T-cell (primary cell): Measurements from ENCODE around the gene CDS2. TPM values are rescaled to one million over a fixed set of nuclear protein-coding genes. Genes with fewer than 3 reads are reported as not detected.

Experiments used
- ATAC-seq, 4 experiments: fragments of 200-7000 bp in 3 of 4; fragments of 150-1000 bp in 1 of 4; cut with Tn5 transposase; replicated peaks in 1 of 4; 1 replicate in 3 of 4; 2 replicates in 1 of 4; pipeline ENCODE4 v1.10.0; 2021; ENCODE audit warnings: moderate library complexity in 3 of 4, mild to moderate bottlenecking in 2 of 4, moderate number of reproducible peaks in 1 of 4
- CTCF ChIA-PET, 2 donors: fragments of 300-600 bp; sonication (Branson Sonifier 250); formaldehyde crosslinking; loops; one replicate each; lab custom pipeline; 2022; ENCODE audit warnings: antibody characterized with exemption in 2 of 2; lab: Charles Lee
- POLR2A ChIA-PET, 2 donors: fragments of 300-600 bp; sonication (Branson Sonifier 250); formaldehyde crosslinking; loops; one replicate each; lab custom pipeline; 2022; ENCODE audit warnings: antibody characterized with exemption in 2 of 2; lab: Charles Lee
- DNase-seq, 35 experiments: peaks; one replicate each; pipeline versions ENCODE4 v3.0.0 to v3.0.0-alpha.2; 2013 to 2023
- H3K27ac ChIP-seq: one replicate; pipeline ENCODE4 v1.5.1; 2013; ENCODE audit warnings: low read length
- H3K27me3 ChIP-seq, 2 experiments: replicated peaks in 1 of 2; 1 replicate in 1 of 2; 2 replicates in 1 of 2; pipeline versions ENCODE4 v1.6.1 to v1.7.0; 2013; ENCODE audit warnings: low read length in 1 of 2, mixed read lengths in 1 of 2; ENCODE audit not compliant: control insufficient read depth in 2 of 2, insufficient read depth in 2 of 2; ENCODE audit errors: extremely low read depth in 1 of 2
- H3K36me3 ChIP-seq, 2 donors: 1 replicate in 1 of 2; 2 replicates in 1 of 2; pipeline versions ENCODE4 v1.6.1 to v1.7.0; 2013; ENCODE audit warnings: low read length in 1 of 2; ENCODE audit not compliant: control insufficient read depth in 2 of 2, insufficient read depth in 1 of 2; ENCODE audit errors: extremely low read depth in 1 of 2
- H3K4me1 ChIP-seq, 2 experiments: 1 replicate in 1 of 2; 2 replicates in 1 of 2; pipeline versions ENCODE4 v1.6.1 to v1.7.0; 2013; ENCODE audit warnings: low read length in 2 of 2, mixed read lengths in 1 of 2; ENCODE audit not compliant: insufficient read depth in 2 of 2, control insufficient read depth in 1 of 2; ENCODE audit errors: extremely low read depth in 1 of 2
- H3K4me3 ChIP-seq, 2 donors: 1 replicate in 1 of 2; 2 replicates in 1 of 2; pipeline versions ENCODE4 v1.5.1 to v1.7.0; 2013; ENCODE audit warnings: mild to moderate bottlenecking in 2 of 2, low read length in 1 of 2, moderate library complexity in 1 of 2; ENCODE audit not compliant: control insufficient read depth in 1 of 2; ENCODE audit errors: extremely low read depth in 1 of 2
- H3K9me3 ChIP-seq: 2 replicates; pipeline ENCODE4 v1.7.0; 2013
- H3K27ac Mint-ChIP-seq, 2 donors: one replicate each; pipeline ENCODE4 v1.8.0; 2020 to 2021; ENCODE audit warnings: mild to moderate bottlenecking in 2 of 2, mixed read lengths in 2 of 2
- H3K27me3 Mint-ChIP-seq, 2 donors: one replicate each; pipeline ENCODE4 v1.8.0; 2021 to 2022; ENCODE audit warnings: mixed read lengths in 2 of 2
- H3K36me3 Mint-ChIP-seq: one replicate; pipeline ENCODE4 v1.8.0; 2021; ENCODE audit warnings: mixed read lengths
- H3K4me1 Mint-ChIP-seq, 3 donors: one replicate each; pipeline ENCODE4 v1.8.0; 2020 to 2022; ENCODE audit warnings: mixed read lengths in 3 of 3, mild to moderate bottlenecking in 1 of 3
- H3K4me3 Mint-ChIP-seq, 3 donors: one replicate each; pipeline ENCODE4 v1.8.0; 2020 to 2022; ENCODE audit warnings: mild to moderate bottlenecking in 3 of 3, mixed read lengths in 3 of 3, moderate library complexity in 3 of 3
- H3K9me3 Mint-ChIP-seq, 3 donors: one replicate each; pipeline ENCODE4 v1.8.0; 2020 to 2022; ENCODE audit warnings: mixed read lengths in 3 of 3
- WGBS: methylation state at CpG from one replicate; pipeline ENCODE4 v1.1.5; 2013; ENCODE audit warnings: missing lambda C conversion rate; ENCODE audit not compliant: insufficient coverage; 5-methylcytosine and 5-hydroxymethylcytosine counted together
- total RNA-seq, 35 experiments: library from RNA in 6 of 35; stranded (reverse) in 6 of 35; fragments of 120-200 nt in 1 of 35; gene quantifications; one replicate each; pipeline versions ENCODE4 v1.2.1 to v1.2.4 and lab custom pipeline; 2013 to 2026

The CDS2 gene
- total RNA-seq (10 to 100 TPM; 47.1 to 62.2 (median 48.9) TPM), total RNA-seq (lab: John Stamatoyannopoulos, UW) (48.5 to 200 (median 152) reads per million in 29 experiments)
- total RNA-seq (2013): 42.2 TPM

DNA sequence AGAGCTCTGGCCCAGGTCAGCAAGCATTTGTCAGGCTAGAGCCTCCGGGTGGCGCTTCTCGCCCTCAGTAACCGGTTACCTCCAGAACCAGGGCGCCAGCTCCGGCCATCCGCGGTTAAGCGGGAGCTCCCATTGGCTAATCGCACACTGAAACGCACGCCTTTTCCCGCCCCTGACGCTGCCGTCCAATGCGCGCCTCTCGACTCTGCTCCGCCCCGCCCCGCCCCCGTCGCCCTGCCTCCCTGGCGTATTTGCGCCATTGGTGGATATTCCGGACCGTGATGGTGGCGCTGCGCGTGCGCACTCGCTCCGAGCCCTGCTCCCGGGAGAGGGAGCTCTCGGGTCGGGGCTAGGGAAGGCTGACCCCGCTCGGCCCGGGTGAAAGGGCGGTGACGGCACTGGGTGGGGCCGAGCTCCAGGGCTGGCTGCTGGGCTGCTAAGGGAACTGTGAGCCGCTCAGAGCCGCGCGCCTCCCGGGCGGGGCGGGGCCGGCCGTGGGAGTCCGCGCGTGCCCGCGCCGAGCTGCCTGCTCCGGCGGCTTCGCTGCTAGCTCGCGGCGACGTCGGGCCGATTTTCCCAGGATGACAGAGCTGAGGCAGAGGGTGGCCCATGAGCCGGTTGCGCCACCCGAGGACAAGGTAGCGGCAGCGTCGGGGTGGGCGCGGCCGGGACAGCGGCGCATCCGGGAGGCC, at the start of gene CDS2:
Gene CDS2, plus strand, starts transcription at position 497 of the 692 bp plus-strand sequence. Its CDS starts 85 bp downstream, at position 582.
- DNase-seq: peak; percentile 98 to 100 (median 100)
- H3K9me3 ChIP-seq: no peaks in the 10 kb centered on the region
- H3K4me3 Mint-ChIP-seq: peak within 1 kb of the TSS; percentile 90 to 94 (median 93)
- peak within 1 kb of the TSS; percentile 99 for H3K27ac ChIP-seq
- no peaks in the 10 kb centered on the region for H3K27me3 Mint-ChIP-seq
- ATAC-seq: peak; percentile 87 to 89 (median 87)
- H3K9me3 Mint-ChIP-seq: no peaks in the 10 kb centered on the region
- peaks cover 18 to 28% of the 10 kb centered on the region in 2 experiments for H3K4me1 ChIP-seq
- peaks cover 34 to 36% (median 35%) of the 10 kb centered on the region in 3 donors for H3K4me1 Mint-ChIP-seq
- POLR2A ChIA-PET: interaction anchor here (0.6 to 1.8 kb wide), 10 partner anchors 11 to 478 kb away, joined by 3 to 13 read pairs (median 4); no protein-coding TSS in a partner anchor
- peak within 1 kb of the TSS; percentile 95 for H3K27ac Mint-ChIP-seq
- peak within 1 kb of the TSS; percentile 77 to 86 for H3K4me3 ChIP-seq
- CTCF ChIA-PET: interaction anchor here (0.6 to 2.1 kb wide), 26 partner anchors 11 to 709 kb away, joined by 3 to 46 read pairs (median 4); no protein-coding TSS in a partner anchor
- no peaks in the 10 kb centered on the region for H3K36me3 Mint-ChIP-seq
- under 1% methylated on average over 77 of the region's 78 CpGs for WGBS
- H3K36me3 ChIP-seq: peaks cover 0 to 10% of the 10 kb centered on the region in 2 donors
- H3K27me3 ChIP-seq: no peaks in the 10 kb centered on the region

- Mint-ChIP-seq H3K27me3 (no peaks in the 10 kb centered on the region), H3K9me3 (no peaks in the 10 kb centered on the region), H3K4me3 (peak overlapping the region; percentile 74 to 79 (median 79)), H3K27ac (peak overlapping the region; percentile 97 to 99), H3K4me1 (peaks cover 33 to 40% (median 35%) of the 10 kb centered on the region in 3 donors), H3K36me3 (no peaks in the 10 kb centered on the region)
- DNase-seq (peak in 17 of 35 experiments; percentile 3 to 46 (median 14)), ATAC-seq (peak; percentile 56 to 67 (median 64))
- POLR2A ChIA-PET: no interaction called here
- Histone ChIP-seq H3K36me3 (no peaks in the 10 kb centered on the region), H3K4me3 (peak overlapping the region; percentile 47 to 52), H3K4me1 (peaks cover 12 to 31% of the 10 kb centered on the region in 2 experiments), H3K9me3 (no peaks in the 10 kb centered on the region), H3K27me3 (no peaks in the 10 kb centered on the region), H3K27ac (peak overlapping the region; percentile 98)
- CTCF ChIA-PET: interaction anchor here (0.8 kb wide), 2 partner anchors 19 to 23 kb away, joined by 3 read pairs; no protein-coding TSS in a partner anchor
- WGBS: 16% methylated on average over 3 of the region's 4 CpGs
Observed at GRCh38 chr20:5077761-5078387, 48.9 kb upstream of the CDS2 start.

- H3K27ac ChIP-seq: peak overlapping the region; percentile 98
- H3K27me3 ChIP-seq: no peaks in the 10 kb centered on the region
- peaks cover 12 to 31% of the 10 kb centered on the region in 2 experiments for H3K4me1 ChIP-seq
- WGBS: 0% methylated on average over 8 of the region's 11 CpGs
- peaks cover 33 to 40% (median 35%) of the 10 kb centered on the region in 3 donors for H3K4me1 Mint-ChIP-seq
- H3K9me3 Mint-ChIP-seq: no peaks in the 10 kb centered on the region
- H3K4me3 ChIP-seq: peak overlapping the region; percentile 47 to 52
- no peaks in the 10 kb centered on the region for H3K27me3 Mint-ChIP-seq
- H3K4me3 Mint-ChIP-seq: peak overlapping the region; percentile 74 to 79 (median 79)
- H3K9me3 ChIP-seq: no peaks in the 10 kb centered on the region
- CTCF ChIA-PET: interaction anchor here in 1 of 2 donors (0.6 to 1.1 kb wide), 4 partner anchors 20 to 471 kb away, joined by 3 to 5 read pairs (median 3); no protein-coding TSS in a partner anchor
- POLR2A ChIA-PET: interaction anchor here (0.8 to 1.2 kb wide), 2 partner anchors 33 to 37 kb away, joined by 4 to 6 read pairs; no protein-coding TSS in a partner anchor
- DNase-seq: peak; percentile 45 to 90 (median 75)
- peak; percentile 96 to 98 (median 98) for ATAC-seq
- H3K36me3 ChIP-seq: no peaks in the 10 kb centered on the region
- H3K27ac Mint-ChIP-seq: peak overlapping the region; percentile 97 to 99
- H3K36me3 Mint-ChIP-seq: no peaks in the 10 kb centered on the region
Observed at GRCh38 chr20:5078399-5078958, 48.3 kb upstream of the CDS2 start.

GRCh38 chr20:5080384-5080877, 46.4 kb upstream of the CDS2 start:
- no peak overlapping the region for H3K4me3 Mint-ChIP-seq
- no peaks in the 10 kb centered on the region for H3K9me3 Mint-ChIP-seq
- no peak overlapping the region for H3K4me3 ChIP-seq
- DNase-seq (peak in 7 of 35 experiments; percentile 1 to 42 (median 7)), ATAC-seq (no peak)
- 86% methylated on average over 10 of the region's 10 CpGs for WGBS
- H3K27ac Mint-ChIP-seq: peak overlapping the region; percentile 69 to 79
- ChIA-PET CTCF (interaction anchor here in 1 of 2 donors (1.1 to 1.4 kb wide), 2 partner anchors 21 to 23 kb away, joined by 4 read pairs; no protein-coding TSS in a partner anchor), POLR2A (interaction anchor here in 1 of 2 donors (0.6 kb wide), 1 partner anchor 1091 kb away, joined by 3 read pairs; no protein-coding TSS in a partner anchor)
- H3K4me1 ChIP-seq: peaks cover 12 to 31% of the 10 kb centered on the region in 2 experiments
- H3K27ac ChIP-seq: no peak overlapping the region
- H3K36me3 ChIP-seq: peaks cover 0 to 2% of the 10 kb centered on the region in 2 donors
- peaks cover 33 to 36% (median 35%) of the 10 kb centered on the region in 3 donors for H3K4me1 Mint-ChIP-seq
- H3K36me3 Mint-ChIP-seq: peaks cover 4% of the 10 kb centered on the region
- H3K27me3 Mint-ChIP-seq: no peaks in the 10 kb centered on the region
- no peaks in the 10 kb centered on the region for H3K9me3 ChIP-seq
- no peaks in the 10 kb centered on the region for H3K27me3 ChIP-seq

DNA sequence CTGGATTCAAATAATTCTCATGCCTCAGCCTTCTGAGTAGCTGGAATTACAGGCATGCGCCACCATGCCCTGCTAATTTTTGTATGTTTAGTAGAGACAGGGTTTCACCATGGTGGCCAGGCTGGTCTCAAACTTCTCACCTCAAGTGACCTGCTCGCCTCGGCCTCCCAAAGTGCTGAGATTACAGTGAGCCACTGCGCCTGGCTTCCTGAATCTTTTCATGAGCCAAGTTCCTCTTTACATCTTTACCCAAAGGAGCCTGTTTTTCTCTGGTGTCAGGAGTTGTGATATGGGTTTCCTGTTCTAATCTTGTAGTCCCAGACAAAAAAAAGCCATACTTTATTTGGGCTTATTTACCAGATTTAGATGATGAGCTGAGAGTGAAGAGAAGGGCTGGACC, 41.4 kb upstream of the CDS2 start:
- no peak overlapping the region for H3K4me3 Mint-ChIP-seq
- no peaks in the 10 kb centered on the region for H3K27me3 Mint-ChIP-seq
- peaks cover 4 to 9% of the 10 kb centered on the region in 2 experiments for H3K4me1 ChIP-seq
- WGBS: no CpG with 5 or more reads among the region's 4 CpGs
- H3K9me3 ChIP-seq: no peaks in the 10 kb centered on the region
- CTCF ChIA-PET: interaction anchor here (0.7 to 1.1 kb wide), 2 partner anchors 44 to 310 kb away, joined by 3 to 4 read pairs; no protein-coding TSS in a partner anchor
- POLR2A ChIA-PET: no interaction called here
- no peaks in the 10 kb centered on the region for H3K27me3 ChIP-seq
- H3K9me3 Mint-ChIP-seq: no peaks in the 10 kb centered on the region
- no peak for DNase-seq
- no peak overlapping the region for H3K27ac ChIP-seq
- peaks cover 0 to 3% of the 10 kb centered on the region in 2 donors for H3K36me3 ChIP-seq
- H3K4me1 Mint-ChIP-seq: peaks cover 17 to 25% (median 17%) of the 10 kb centered on the region in 3 donors
- H3K4me3 ChIP-seq: no peak overlapping the region
- H3K36me3 Mint-ChIP-seq: peaks cover 4% of the 10 kb centered on the region
- H3K27ac Mint-ChIP-seq: no peak overlapping the region
- ATAC-seq: no peak
